ENCODE measurements around the gene ALDH1A1. TPM values are rescaled to one million over a fixed set of nuclear protein-coding genes. Genes with fewer than 3 reads are reported as not detected.

Gene ALDH1A1
- total RNA-seq, 1 donor from 2014 or later: 1.5 TPM

GRCh38 chr9:72951520-72952380 lies 1.1 kb downstream of the ALDH1A1 start:
- no peak overlapping the region for H3K4me3 ChIP-seq (ENCODE audit: insufficient read depth, low read depth, low read length)
- H3K27ac ChIP-seq (ENCODE audit: low read depth, low read length): no peak overlapping the region
- FAIRE-seq (no peak), DNase-seq (ENCODE audit: low read depth) (no peak)
- no peaks in the 10 kb centered on the region for H3K36me3 Mint-ChIP-seq (ENCODE audit: low read depth, unreplicated experiment)
- no peak overlapping the region for H3K4me2 ChIP-seq (ENCODE audit: low read length)
- H3K9ac ChIP-seq (ENCODE audit: low read length): no peak overlapping the region
- no peaks in the 10 kb centered on the region for H3K4me1 ChIP-seq (ENCODE audit: insufficient read depth, low read length)
- no peaks in the 10 kb centered on the region for H3K9me3 ChIP-seq (ENCODE audit: insufficient read depth, low read depth, low read length)
- no peak overlapping the region for H2AFZ ChIP-seq (ENCODE audit: low read depth, low read length)
- H3K27me3 Mint-ChIP-seq (ENCODE audit: low read depth, unreplicated experiment): no peaks in the 10 kb centered on the region
- no peak for TF ChIP-seq CTCF (IDR thresholded peaks at IDR 0.05; ENCODE audit: insufficient read depth, low read depth, low read length)
- no peak for TF ChIP-seq EZH2 (IDR thresholded peaks at IDR 0.05; ENCODE audit: insufficient read depth, low read length)
- no peaks in the 10 kb centered on the region for H3K4me1 Mint-ChIP-seq (ENCODE audit: low read depth, unreplicated experiment)
- H4K20me1 ChIP-seq (ENCODE audit: insufficient read depth, low read length): no peaks in the 10 kb centered on the region
- peaks cover 2% of the 10 kb centered on the region for H3K27me3 ChIP-seq (ENCODE audit: insufficient read depth, low read length)
- H3K79me2 ChIP-seq (ENCODE audit: insufficient read depth, low read length): no peaks in the 10 kb centered on the region
- no peaks in the 10 kb centered on the region for H3K9me3 Mint-ChIP-seq (ENCODE audit: unreplicated experiment)
- no peak overlapping the region for H3K27ac Mint-ChIP-seq (ENCODE audit: unreplicated experiment)
- H3K4me3 Mint-ChIP-seq (ENCODE audit: unreplicated experiment): peak overlapping the region; percentile 7
- no peaks in the 10 kb centered on the region for H3K36me3 ChIP-seq (ENCODE audit: insufficient read depth, low read length)

GRCh38 chr9:72950875-72951442 lies 1.9 kb downstream of the ALDH1A1 start:
- FAIRE-seq: no peak
- Mint-ChIP-seq H3K27ac (ENCODE audit: unreplicated experiment) (no peak overlapping the region), H3K9me3 (ENCODE audit: unreplicated experiment) (no peaks in the 10 kb centered on the region), H3K27me3 (ENCODE audit: low read depth, unreplicated experiment) (no peaks in the 10 kb centered on the region), H3K4me1 (ENCODE audit: low read depth, unreplicated experiment) (no peaks in the 10 kb centered on the region), H3K36me3 (ENCODE audit: low read depth, unreplicated experiment) (no peaks in the 10 kb centered on the region), H3K4me3 (ENCODE audit: unreplicated experiment) (no peak overlapping the region)
- no peaks in the 10 kb centered on the region for H3K4me1 ChIP-seq (ENCODE audit: insufficient read depth, low read length)
- no peaks in the 10 kb centered on the region for H3K36me3 ChIP-seq (ENCODE audit: insufficient read depth, low read length)
- H3K4me3 ChIP-seq (ENCODE audit: insufficient read depth, low read depth, low read length): no peak overlapping the region
- peaks cover 2% of the 10 kb centered on the region for H3K27me3 ChIP-seq (ENCODE audit: insufficient read depth, low read length)
- DNase-seq (ENCODE audit: low read depth): no peak
- no peak overlapping the region for H3K4me2 ChIP-seq (ENCODE audit: low read length)
- H3K9me3 ChIP-seq (ENCODE audit: insufficient read depth, low read depth, low read length): no peaks in the 10 kb centered on the region
- no peaks in the 10 kb centered on the region for H4K20me1 ChIP-seq (ENCODE audit: insufficient read depth, low read length)
- no peak overlapping the region for H3K27ac ChIP-seq (ENCODE audit: low read depth, low read length)
- TF ChIP-seq CTCF (IDR thresholded peaks at IDR 0.05; ENCODE audit: insufficient read depth, low read depth, low read length) (no peak), EZH2 (IDR thresholded peaks at IDR 0.05; ENCODE audit: insufficient read depth, low read length) (no peak)
- no peaks in the 10 kb centered on the region for H3K79me2 ChIP-seq (ENCODE audit: insufficient read depth, low read length)
- H3K9ac ChIP-seq (ENCODE audit: low read length): no peak overlapping the region
- H2AFZ ChIP-seq (ENCODE audit: low read depth, low read length): no peak overlapping the region

- Mint-ChIP-seq H3K4me3 (ENCODE audit: unreplicated experiment) (no peak overlapping the region), H3K9me3 (ENCODE audit: unreplicated experiment) (no peaks in the 10 kb centered on the region), H3K27ac (ENCODE audit: unreplicated experiment) (no peak overlapping the region), H3K36me3 (ENCODE audit: low read depth, unreplicated experiment) (no peaks in the 10 kb centered on the region), H3K27me3 (ENCODE audit: low read depth, unreplicated experiment) (no peaks in the 10 kb centered on the region), H3K4me1 (ENCODE audit: low read depth, unreplicated experiment) (no peaks in the 10 kb centered on the region)
- H3K4me1 ChIP-seq (ENCODE audit: insufficient read depth, low read length): no peaks in the 10 kb centered on the region
- H3K27ac ChIP-seq (ENCODE audit: low read depth, low read length): no peak overlapping the region
- no peaks in the 10 kb centered on the region for H4K20me1 ChIP-seq (ENCODE audit: insufficient read depth, low read length)
- H2AFZ ChIP-seq (ENCODE audit: low read depth, low read length): no peak overlapping the region
- TF ChIP-seq EZH2 (IDR thresholded peaks at IDR 0.05; ENCODE audit: insufficient read depth, low read length): no peak
- TF ChIP-seq CTCF (IDR thresholded peaks at IDR 0.05; ENCODE audit: insufficient read depth, low read depth, low read length): no peak
- H3K4me2 ChIP-seq (ENCODE audit: low read length): no peak overlapping the region
- H3K9ac ChIP-seq (ENCODE audit: low read length): no peak overlapping the region
- H3K4me3 ChIP-seq (ENCODE audit: insufficient read depth, low read depth, low read length): no peak overlapping the region
- no peak for FAIRE-seq
- H3K79me2 ChIP-seq (ENCODE audit: insufficient read depth, low read length): no peaks in the 10 kb centered on the region
- H3K27me3 ChIP-seq (ENCODE audit: insufficient read depth, low read length): peaks cover 2% of the 10 kb centered on the region
- no peaks in the 10 kb centered on the region for H3K36me3 ChIP-seq (ENCODE audit: insufficient read depth, low read length)
- no peak for DNase-seq (ENCODE audit: low read depth)
- no peaks in the 10 kb centered on the region for H3K9me3 ChIP-seq (ENCODE audit: insufficient read depth, low read depth, low read length)
These were observed 2.9 kb downstream of the ALDH1A1 start for GRCh38 chr9:72949918-72950325.

All from astrocyte (in vitro differentiated cells and primary cell).